Kidney (tissue), 14 donors: ENCODE measurements around the gene ZNF839. TPM values are rescaled to one million over a fixed set of nuclear protein-coding genes. Genes with fewer than 3 reads are reported as not detected.

ENCODE experiments used
- DNase-seq, 5 donors: peaks; one replicate each; pipeline ENCODE4 v3.0.0-alpha.2; 2013 to 2020
- FAIRE-seq: peaks from 2 replicates; lab custom pipeline; 2012; peaks lifted over from hg19 to GRCh38; lab: Jason Lieb, UNC
- H3K27ac ChIP-seq, 2 donors: one replicate each; pipeline ENCODE4 v1.7.0; 2013; ENCODE audit warnings: low read depth in 2 of 2, low read length in 2 of 2, inconsistent platforms in 1 of 2
- H3K27me3 ChIP-seq: one replicate; pipeline ENCODE4 v1.7.1; 2013; ENCODE audit warnings: low read length, inconsistent platforms; ENCODE audit not compliant: control insufficient read depth, insufficient read depth
- H3K36me3 ChIP-seq, 3 donors: one replicate each; pipeline versions ENCODE4 v1.7.0 to v1.7.1; 2013; ENCODE audit warnings: low read length in 3 of 3, control low read depth in 1 of 3, inconsistent platforms in 1 of 3; ENCODE audit not compliant: insufficient read depth in 3 of 3, control insufficient read depth in 2 of 3
- H3K4me1 ChIP-seq, 3 donors: one replicate each; pipeline versions ENCODE4 v1.7.0 to v1.7.1; 2013; ENCODE audit warnings: low read length in 3 of 3, inconsistent platforms in 1 of 3, low read depth in 1 of 3; ENCODE audit not compliant: control insufficient read depth in 2 of 3, insufficient read depth in 2 of 3
- H3K4me3 ChIP-seq, 3 donors: one replicate each; pipeline versions ENCODE4 v1.7.0 to v1.8.1; 2013; ENCODE audit warnings: low read length in 3 of 3, control low read depth in 1 of 3, inconsistent platforms in 1 of 3
- H3K9ac ChIP-seq, 3 donors: one replicate each; pipeline versions ENCODE4 v1.7.0 to v1.7.1; 2013; ENCODE audit warnings: low read length in 3 of 3, control low read depth in 1 of 3, inconsistent platforms in 1 of 3
- H3K9me3 ChIP-seq, 3 donors: one replicate each; pipeline versions ENCODE4 v1.7.0 to v1.7.1; 2013; ENCODE audit warnings: low read length in 3 of 3, control low read depth in 1 of 3, inconsistent platforms in 1 of 3; ENCODE audit not compliant: control insufficient read depth in 2 of 3, insufficient read depth in 1 of 3
- CTCF ChIP-seq: IDR thresholded peaks from 3 replicates; pipeline ENCODE4 v1.5.1; 2012; ENCODE audit warnings: mild to moderate bottlenecking, moderate library complexity, borderline replicate concordance; ENCODE audit not compliant: insufficient read depth; ENCODE audit errors: extremely low read depth
- intact Hi-C: fragments of 100-400 bp; cut with DNase I; formaldehyde crosslinking; loops from one replicate; pipeline ENCODE4 v1.11.1; 2022
- polyA plus RNA-seq: library from polyadenylated mRNA; stranded (reverse); fragments of 350-450 nt; fragmentation: Illumina TruSeq; extraction: RNeasy Lipid Tissue Mini Kit (QIAGEN cat#74804); gene quantifications from one replicate; pipeline ENCODE4 v1.2.3, GENCODE V29; 2014; ENCODE audit warnings: low read depth, low replicate concordance; ENCODE audit not compliant: insufficient read depth
- total RNA-seq: library from RNA; stranded (reverse); fragmentation: NEBNext Ultra II Directional; extraction: Animal tissue kit (Norgen Biotek cat#: 25700); gene quantifications from one replicate; pipeline ENCODE4 v1.2.1, GENCODE V29; 2021
- donor health status: control.
- donor health status: control.
- donor health status: control.
- donor health status: control.
- donor health status: control.
- donor health status: DM: yes; HTN: yes; CAD: no.
- donor health status: Normal renal cell carcinoma (clear cell type).

ZNF839 gene
- total and polyA plus RNA-seq, 2 donors from 2014 or later: 7.8 to 15.8 TPM

- Histone ChIP-seq H3K4me3 (no peak overlapping the region), H3K27me3 (no peaks in the 10 kb centered on the region), H3K36me3 (peaks cover 0 to 18% (median 9%) of the 10 kb centered on the region in 3 donors), H3K9ac (no peak overlapping the region), H3K9me3 (no peaks in the 10 kb centered on the region), H3K27ac (no peak overlapping the region), H3K4me1 (no peaks in the 10 kb centered on the region)
- DNase-seq (no peak), FAIRE-seq (no peak)
- intact Hi-C loops: no loop called here
- TF ChIP-seq CTCF: no peak
Measured at GRCh38 chr14:102333390-102333789, 13.8 kb downstream of the ZNF839 start.

GRCh38 chr14:102333795-102334705, 14.5 kb downstream of the ZNF839 start:
- FAIRE-seq (no peak), DNase-seq (peak in 1 of 5 donors; percentile 17)
- Histone ChIP-seq H3K27me3 (no peaks in the 10 kb centered on the region), H3K36me3 (peaks cover 0 to 21% (median 10%) of the 10 kb centered on the region in 3 donors), H3K4me3 (no peak overlapping the region), H3K4me1 (no peaks in the 10 kb centered on the region), H3K27ac (no peak overlapping the region), H3K9me3 (no peaks in the 10 kb centered on the region), H3K9ac (no peak overlapping the region)
- TF ChIP-seq CTCF: no peak
- intact Hi-C loops: no loop called here

GRCh38 chr14:102335163-102335562, 15.6 kb downstream of the ZNF839 start:
- H3K36me3 ChIP-seq: peaks cover 0 to 22% (median 12%) of the 10 kb centered on the region in 3 donors
- intact Hi-C loops: no loop called here
- TF ChIP-seq CTCF: no peak
- no peak for DNase-seq
- no peaks in the 10 kb centered on the region for H3K27me3 ChIP-seq
- no peaks in the 10 kb centered on the region for H3K4me1 ChIP-seq
- H3K9me3 ChIP-seq: no peaks in the 10 kb centered on the region
- H3K9ac ChIP-seq: no peak overlapping the region
- no peak overlapping the region for H3K4me3 ChIP-seq
- FAIRE-seq: no peak
- no peak overlapping the region for H3K27ac ChIP-seq
